KMS-11 (cell line): Measurements from ENCODE around the gene LINC00632.

Source experiments
- H2AFZ ChIP-seq: fragments of 200-600 bp; sonication (generic); 2 replicates; pipeline ENCODE4 v1.6.1; 2016; ENCODE audit warnings: antibody characterized with exemption, mixed run types, low read depth
- H3K27ac ChIP-seq: fragments of 200-600 bp; sonication (generic); 2 replicates; pipeline ENCODE4 v1.6.1; 2016; ENCODE audit warnings: mild to moderate bottlenecking, mixed run types
- H3K27me3 ChIP-seq: fragments of 200-600 bp; sonication (generic); 2 replicates; pipeline ENCODE4 v1.6.1; 2017; ENCODE audit warnings: mild to moderate bottlenecking, low read depth, mixed run types, moderate library complexity; ENCODE audit not compliant: insufficient read depth
- H3K36me3 ChIP-seq: fragments of 200-600 bp; sonication (generic); 2 replicates; pipeline ENCODE4 v1.6.1; 2017; ENCODE audit warnings: mild to moderate bottlenecking, mixed run types; ENCODE audit not compliant: insufficient read depth
- H3K4me1 ChIP-seq: fragments of 200-600 bp; sonication (generic); 2 replicates; pipeline ENCODE4 v1.6.1; 2016; ENCODE audit warnings: mild to moderate bottlenecking, low read depth, mixed run types; ENCODE audit not compliant: poor library complexity, severe bottlenecking
- H3K4me2 ChIP-seq: fragments of 200-600 bp; sonication (generic); 2 replicates; pipeline ENCODE4 v1.7.0; 2016; ENCODE audit warnings: mild to moderate bottlenecking, mixed run types
- H3K4me3 ChIP-seq: fragments of 200-600 bp; sonication (generic); IDR thresholded peaks from 2 replicates; pipeline ENCODE4 v1.6.1; 2017; ENCODE audit warnings: low read depth, low read length, mixed read lengths; ENCODE audit not compliant: insufficient read depth
- H3K79me2 ChIP-seq: fragments of 200-600 bp; sonication (generic); 2 replicates; pipeline ENCODE4 v1.6.1; 2016; ENCODE audit warnings: low read depth, mixed run types; ENCODE audit not compliant: insufficient read depth
- H3K9ac ChIP-seq: fragments of 200-600 bp; sonication (generic); 2 replicates; pipeline ENCODE4 v1.6.1; 2016; ENCODE audit warnings: mild to moderate bottlenecking, mixed run types
- H4K20me1 ChIP-seq: fragments of 200-600 bp; sonication (generic); 2 replicates; pipeline ENCODE4 v1.6.1; 2016; ENCODE audit warnings: mild to moderate bottlenecking, mixed run types; ENCODE audit not compliant: insufficient read depth
- TF ChIP-seq, protein P1 (sequence below): fragments of 200-600 bp; sonication (generic); conservative IDR thresholded peaks from 2 replicates; pipeline ENCODE4 v1.6.1; 2017; ENCODE audit warnings: low read depth, mild to moderate bottlenecking, antibody characterized with exemption, low read length, moderate library complexity, mixed read lengths

Gene LINC00632

DNA sequence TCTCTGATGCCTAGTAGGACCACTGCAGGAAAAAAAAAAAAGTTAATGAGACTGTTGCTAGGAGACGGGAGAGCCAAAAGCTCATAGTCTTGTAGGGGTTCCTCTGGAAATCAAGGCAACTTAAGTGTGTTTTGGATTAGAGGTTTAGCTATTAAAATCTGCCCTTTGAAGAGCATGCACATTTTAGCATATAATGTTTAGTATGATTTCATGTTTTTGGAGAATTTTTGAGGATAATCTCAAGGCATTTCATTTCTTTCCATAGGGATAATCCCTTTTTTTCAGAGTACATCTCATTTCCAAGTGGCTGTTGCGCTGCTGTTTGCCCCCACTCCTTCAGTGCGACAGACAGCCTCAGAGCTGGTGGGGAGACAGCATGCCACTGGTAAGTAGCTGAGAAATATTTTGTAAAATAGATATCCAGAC is at the start of gene LINC00632:
TSS of gene LINC00632 (plus strand) at position 339 of the 426 bp plus-strand sequence.
- H3K36me3 ChIP-seq = no peaks in the 10 kb centered on the region
- no peak within 1 kb of the TSS for H2AFZ ChIP-seq
- no peaks in the 10 kb centered on the region for H3K27me3 ChIP-seq
- no peak within 1 kb of the TSS for H3K4me2 ChIP-seq
- H4K20me1 ChIP-seq = no peaks in the 10 kb centered on the region
- H3K4me3 ChIP-seq = no peak within 1 kb of the TSS
- no peaks in the 10 kb centered on the region for H3K4me1 ChIP-seq
- TF ChIP-seq, protein P1, sequence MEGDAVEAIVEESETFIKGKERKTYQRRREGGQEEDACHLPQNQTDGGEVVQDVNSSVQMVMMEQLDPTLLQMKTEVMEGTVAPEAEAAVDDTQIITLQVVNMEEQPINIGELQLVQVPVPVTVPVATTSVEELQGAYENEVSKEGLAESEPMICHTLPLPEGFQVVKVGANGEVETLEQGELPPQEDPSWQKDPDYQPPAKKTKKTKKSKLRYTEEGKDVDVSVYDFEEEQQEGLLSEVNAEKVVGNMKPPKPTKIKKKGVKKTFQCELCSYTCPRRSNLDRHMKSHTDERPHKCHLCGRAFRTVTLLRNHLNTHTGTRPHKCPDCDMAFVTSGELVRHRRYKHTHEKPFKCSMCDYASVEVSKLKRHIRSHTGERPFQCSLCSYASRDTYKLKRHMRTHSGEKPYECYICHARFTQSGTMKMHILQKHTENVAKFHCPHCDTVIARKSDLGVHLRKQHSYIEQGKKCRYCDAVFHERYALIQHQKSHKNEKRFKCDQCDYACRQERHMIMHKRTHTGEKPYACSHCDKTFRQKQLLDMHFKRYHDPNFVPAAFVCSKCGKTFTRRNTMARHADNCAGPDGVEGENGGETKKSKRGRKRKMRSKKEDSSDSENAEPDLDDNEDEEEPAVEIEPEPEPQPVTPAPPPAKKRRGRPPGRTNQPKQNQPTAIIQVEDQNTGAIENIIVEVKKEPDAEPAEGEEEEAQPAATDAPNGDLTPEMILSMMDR = no peak
- no peak within 1 kb of the TSS for H3K27ac ChIP-seq
- H3K79me2 ChIP-seq = no peaks in the 10 kb centered on the region
- H3K9ac ChIP-seq = no peak within 1 kb of the TSS

DNA sequence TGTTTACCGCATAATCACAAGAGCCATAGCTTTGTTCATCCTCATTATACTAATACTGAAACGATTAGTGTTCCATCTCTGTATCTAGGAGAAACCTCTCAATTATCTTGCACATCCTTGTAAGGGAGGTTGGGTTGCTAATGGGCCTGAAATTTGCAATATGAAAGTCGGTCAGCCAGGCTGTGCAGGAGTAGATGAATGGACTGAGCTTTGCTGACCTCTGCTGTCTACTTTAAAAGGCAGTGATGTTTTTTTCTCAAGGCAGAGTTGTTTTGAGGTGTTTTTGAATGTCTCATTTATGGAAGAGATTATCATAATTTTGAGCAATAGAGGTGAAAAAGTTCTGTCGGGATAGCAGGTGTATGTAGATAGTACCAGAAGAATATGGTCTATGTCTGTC is 47.9 kb upstream of the LINC00632 start:
- H3K27me3 ChIP-seq = no peaks in the 10 kb centered on the region
- no peaks in the 10 kb centered on the region for H3K36me3 ChIP-seq
- TF ChIP-seq, protein P1 = no peak; the same call in 1 of the 2 replicates
- H3K4me2 ChIP-seq = no peak overlapping the region
- no peak overlapping the region for H3K9ac ChIP-seq
- no peak overlapping the region for H2AFZ ChIP-seq
- H4K20me1 ChIP-seq = no peaks in the 10 kb centered on the region
- H3K4me1 ChIP-seq = no peaks in the 10 kb centered on the region
- H3K27ac ChIP-seq = no peak overlapping the region
- no peak overlapping the region for H3K4me3 ChIP-seq
- H3K79me2 ChIP-seq = no peaks in the 10 kb centered on the region

DNA sequence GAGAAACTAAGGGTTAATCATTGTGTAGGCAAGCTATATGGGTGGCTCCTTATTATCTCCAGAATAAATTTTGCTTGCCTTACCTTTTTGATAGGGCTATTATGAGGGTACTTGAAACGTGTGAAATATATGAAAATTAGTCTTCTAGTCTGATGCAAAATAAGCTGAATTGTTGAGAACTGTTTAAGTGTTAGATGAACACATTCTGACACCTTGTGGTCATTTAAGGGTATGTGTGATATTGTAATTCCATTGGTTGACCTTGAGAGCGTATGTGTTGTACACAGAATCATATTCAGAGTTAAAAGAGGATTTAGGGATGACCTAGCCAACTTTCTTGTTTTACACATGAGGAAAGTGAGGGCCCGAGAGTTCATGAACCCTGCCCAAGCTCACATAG is 44.6 kb upstream of the LINC00632 start:
- H2AFZ ChIP-seq = no peak overlapping the region
- no peak overlapping the region for H3K9ac ChIP-seq
- no peaks in the 10 kb centered on the region for H3K36me3 ChIP-seq
- no peaks in the 10 kb centered on the region for H4K20me1 ChIP-seq
- no peaks in the 10 kb centered on the region for H3K27me3 ChIP-seq
- no peak overlapping the region for H3K4me3 ChIP-seq
- TF ChIP-seq, protein P1 = peak; percentile 58
- no peak overlapping the region for H3K4me2 ChIP-seq
- H3K4me1 ChIP-seq = no peaks in the 10 kb centered on the region
- H3K27ac ChIP-seq = no peak overlapping the region
- H3K79me2 ChIP-seq = no peaks in the 10 kb centered on the region

DNA sequence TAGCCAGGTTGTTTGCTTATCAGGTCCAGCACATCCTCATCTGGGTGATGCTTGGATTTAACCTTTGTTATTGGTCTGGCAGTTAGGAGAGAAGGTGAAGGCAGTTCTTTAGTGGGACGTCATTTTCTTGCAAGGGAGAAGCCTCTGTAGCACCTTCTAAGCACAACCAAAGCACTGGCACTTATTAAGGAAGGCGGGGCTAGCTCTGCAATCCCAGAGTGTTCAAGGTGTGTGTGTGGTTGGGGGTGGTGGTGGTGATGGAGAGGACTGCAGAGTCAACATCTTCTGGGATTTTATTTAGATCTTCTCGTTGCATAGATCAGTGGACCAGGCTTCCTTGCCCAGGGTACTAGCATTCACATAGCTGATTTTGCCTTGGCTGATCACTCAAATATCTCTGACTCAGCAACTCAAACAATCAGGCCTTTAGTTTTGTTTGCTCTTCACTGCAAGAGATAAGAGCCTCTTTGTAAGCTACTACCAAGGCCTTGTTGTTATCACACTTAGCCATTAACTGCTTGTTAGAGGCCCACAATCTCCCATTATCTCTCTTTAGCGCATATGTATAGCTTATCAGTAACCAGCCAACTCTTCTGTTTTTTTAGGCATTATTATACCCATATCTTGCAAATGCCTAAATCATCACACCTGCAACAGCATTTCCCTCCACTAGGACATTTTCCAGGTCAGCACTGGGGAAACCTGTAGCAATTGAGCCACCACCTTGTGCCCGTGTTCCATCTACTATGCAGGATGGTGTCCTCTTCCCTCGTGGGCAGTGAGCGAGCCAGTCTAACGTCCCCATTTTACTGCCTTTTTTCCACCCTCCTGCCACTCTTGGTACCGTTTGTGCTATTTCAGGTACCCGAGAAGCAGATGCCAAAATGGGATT is 36.5 kb upstream of the LINC00632 start:
- H3K79me2 ChIP-seq = no peaks in the 10 kb centered on the region
- no peak overlapping the region for H3K4me2 ChIP-seq
- no peak overlapping the region for H3K4me3 ChIP-seq
- H3K4me1 ChIP-seq = no peaks in the 10 kb centered on the region
- no peak overlapping the region for H3K27ac ChIP-seq
- H3K27me3 ChIP-seq = no peaks in the 10 kb centered on the region
- TF ChIP-seq, protein P1 = no peak
- no peak overlapping the region for H3K9ac ChIP-seq
- no peaks in the 10 kb centered on the region for H4K20me1 ChIP-seq
- no peak overlapping the region for H2AFZ ChIP-seq
- no peaks in the 10 kb centered on the region for H3K36me3 ChIP-seq
